UCSD-AML1 (cell line): ENCODE measurements around the gene TOGARAM2.
"Not testable (repeated sequence)": the region's sequence is repeated elsewhere in the genome, so short reads cannot be mapped to it uniquely, and the experiment has no call there.

Experiments used
- DNase-seq: peaks from one replicate; lab custom pipeline; 2025; ENCODE audit not compliant: unreplicated experiment; lab: John Stamatoyannopoulos, UW

The TOGARAM2 gene

DNA sequence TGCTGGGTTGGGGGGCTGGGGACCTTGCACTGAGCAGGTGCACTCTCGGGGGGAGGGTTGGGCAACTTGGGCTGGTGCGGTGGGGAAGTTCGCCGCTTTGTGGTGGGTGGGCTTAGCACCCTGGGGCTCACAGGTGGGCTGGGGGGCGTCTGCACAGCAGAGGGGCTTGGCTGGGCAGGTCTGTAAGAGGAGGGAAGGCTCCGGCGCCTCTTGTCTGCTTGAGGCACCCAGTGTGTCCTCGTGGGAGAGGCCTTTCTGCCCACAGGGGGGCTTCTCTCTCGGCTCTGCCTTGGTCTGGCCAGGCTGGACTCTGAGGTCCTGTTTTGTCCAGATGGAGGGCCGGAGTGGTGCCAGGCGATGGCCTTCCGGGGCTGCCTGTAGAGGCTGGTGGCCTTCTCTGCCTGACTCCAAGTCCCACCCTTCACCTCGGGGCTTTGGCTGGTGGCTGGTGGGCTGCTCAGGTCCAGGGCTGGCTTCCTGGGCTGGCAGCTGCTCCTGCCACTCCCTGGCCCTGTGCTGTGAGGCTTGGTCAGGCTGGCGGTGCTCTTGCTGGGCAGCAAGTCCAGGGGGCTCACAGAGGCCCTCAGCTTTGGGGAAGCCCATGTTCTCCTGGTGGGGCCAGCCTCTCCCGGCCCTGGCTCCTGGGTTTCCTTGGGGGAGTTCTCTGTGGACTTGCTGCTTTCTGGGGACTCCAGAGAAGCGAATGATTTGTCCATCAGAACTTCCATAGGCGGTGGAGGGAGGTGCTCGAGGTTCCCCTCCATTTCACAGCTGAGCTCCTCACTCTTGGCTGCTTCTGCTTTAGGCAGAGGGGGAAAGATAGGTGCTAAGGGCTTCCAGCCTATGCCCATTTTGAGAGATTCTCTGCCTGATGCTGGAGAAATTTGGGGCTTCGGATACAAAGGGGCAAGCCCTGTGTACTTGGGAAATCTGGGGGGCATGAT, 90.2 kb downstream of the TOGARAM2 start:
- no peak for DNase-seq

DNA sequence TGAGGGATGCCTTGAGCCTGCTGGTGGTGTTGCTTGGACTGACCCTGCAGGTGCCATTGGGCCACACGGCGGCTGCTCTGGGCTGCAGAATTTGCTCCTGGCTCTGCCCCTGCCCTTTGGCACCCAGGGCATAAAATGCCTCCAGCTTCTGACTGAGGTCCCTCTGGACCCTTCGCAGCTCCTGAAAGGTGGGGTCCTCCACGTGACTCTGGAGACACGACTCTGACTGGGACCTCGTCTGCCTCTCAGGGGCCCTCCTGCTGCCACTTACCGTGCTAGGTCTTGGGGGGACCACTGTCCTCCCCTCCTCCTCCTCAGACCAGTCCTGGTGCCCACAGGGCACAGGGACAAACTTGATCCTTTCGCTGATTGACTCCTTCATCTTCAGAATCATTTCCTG, 91.2 kb downstream of the TOGARAM2 start:
- no peak for DNase-seq

DNA sequence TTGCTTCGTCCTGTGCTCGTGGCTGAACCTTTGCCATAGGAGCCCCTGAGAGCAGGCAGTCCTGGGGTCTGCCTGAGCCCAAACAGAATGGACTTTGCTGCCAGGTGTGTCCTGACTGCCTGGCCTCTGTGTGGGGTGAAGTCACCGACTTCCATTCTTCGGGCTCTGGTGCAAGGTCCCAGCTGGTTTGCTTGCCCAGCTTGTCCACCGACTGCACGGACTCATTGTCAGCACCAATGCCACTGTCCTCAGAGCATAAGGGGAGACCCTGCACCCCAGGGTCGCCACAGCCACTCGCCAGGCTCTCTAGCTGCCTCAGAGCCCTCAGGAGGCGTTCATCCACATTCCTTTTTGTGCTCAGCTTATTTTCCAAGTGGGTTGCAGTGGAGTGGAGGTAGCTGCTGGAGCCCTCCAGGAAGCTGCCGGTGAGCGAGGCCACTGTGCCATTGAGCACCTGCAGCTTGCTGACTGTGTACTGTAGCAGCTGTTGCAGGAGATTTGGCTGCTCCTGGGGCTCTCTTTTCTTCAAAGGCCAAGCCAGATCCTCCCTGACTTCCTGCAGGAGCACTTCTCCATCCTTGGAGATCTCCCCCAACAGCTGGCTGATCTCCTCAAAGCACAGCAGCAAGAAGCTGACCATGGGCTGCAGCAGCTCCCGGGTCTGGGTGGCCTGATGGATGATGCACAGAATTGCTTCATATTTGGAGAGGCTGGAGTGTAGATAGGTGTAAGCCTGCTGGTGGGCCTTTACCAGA, 92.0 kb downstream of the TOGARAM2 start:
- no peak for DNase-seq

DNA sequence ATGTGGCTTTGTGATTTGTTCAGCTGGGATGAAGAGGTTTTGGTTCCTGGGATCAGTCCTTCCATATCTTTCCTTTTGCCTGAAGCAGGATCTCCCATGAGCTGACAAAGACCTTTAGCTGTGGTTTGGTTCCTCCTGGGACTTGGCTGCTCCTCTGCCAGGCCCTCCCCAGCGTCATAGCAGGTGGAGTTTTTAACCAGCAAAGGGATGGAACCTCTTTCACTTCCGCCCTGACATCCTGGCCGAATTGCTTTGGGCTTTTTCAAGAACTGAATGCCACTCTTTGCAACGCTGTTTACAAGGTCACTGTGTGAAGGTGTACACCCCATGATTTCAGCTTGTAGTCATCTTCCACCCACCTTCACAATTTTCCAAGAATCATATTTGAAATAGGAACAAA, 92.8 kb downstream of the TOGARAM2 start:
- no peak for DNase-seq

DNA sequence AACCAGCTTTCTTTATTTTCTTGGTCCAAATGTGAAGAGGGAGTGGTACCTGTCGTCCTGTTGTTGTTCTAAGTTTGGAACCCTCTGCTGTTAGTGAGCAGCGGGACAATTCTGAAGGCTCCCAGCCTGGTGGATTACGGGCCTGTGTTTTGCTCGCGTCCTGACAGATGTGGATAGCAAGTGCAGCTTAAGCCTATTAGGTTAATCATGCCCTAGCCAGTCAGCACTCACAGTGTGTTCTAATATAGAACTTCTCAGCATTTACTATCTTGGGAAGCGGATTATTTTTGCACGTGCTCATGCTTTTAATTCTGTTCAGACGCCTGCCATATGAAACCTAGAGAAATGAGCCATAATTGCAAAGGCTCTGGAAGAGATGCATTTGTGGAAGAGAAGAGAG, 93.3 kb downstream of the TOGARAM2 start, which contains the start of gene PCARE:
Gene PCARE, minus strand, starts transcription at position 113 of the 400 bp plus-strand sequence. CDS start 262 bp downstream, outside the sequence.
- DNase-seq = no peak

DNA sequence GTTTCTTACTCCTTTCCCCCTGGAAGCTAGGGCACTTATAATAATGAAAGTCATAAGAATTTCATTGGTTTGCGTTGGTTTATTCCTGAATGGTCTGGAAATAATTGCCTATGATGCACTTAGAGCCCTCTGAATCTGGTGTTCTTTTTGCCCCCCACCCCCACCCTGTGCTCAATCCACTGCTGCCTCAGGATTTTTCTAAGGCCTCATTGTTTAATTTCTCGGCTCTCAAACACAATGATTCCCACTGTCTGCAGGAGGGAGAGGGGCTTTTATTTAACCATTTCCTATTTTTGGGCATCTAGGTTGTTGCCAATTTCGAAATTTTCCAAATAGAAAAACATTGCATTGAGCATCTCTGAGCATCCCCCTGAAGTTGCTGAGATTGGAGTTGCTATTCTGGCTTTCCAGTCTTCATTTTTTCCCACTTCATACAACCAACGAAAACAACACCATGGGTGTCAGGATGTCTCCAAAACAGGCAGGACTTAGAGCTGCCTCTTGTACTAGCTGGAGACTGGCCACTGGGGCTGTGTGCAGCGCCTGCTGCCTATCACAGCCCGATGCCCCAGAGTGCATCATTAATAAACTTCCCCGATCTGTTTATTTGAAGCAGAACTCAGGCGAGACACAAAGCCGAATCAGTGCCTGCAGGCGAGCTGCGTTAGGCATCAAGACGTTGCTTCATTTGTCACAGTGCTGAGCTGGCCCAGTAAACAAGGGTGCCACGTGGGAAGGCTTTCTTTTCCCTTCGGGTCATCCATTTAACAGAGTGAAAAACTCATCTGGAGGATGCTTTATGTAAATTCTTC, 95.0 kb downstream of the TOGARAM2 start:
- DNase-seq = no peak

DNA sequence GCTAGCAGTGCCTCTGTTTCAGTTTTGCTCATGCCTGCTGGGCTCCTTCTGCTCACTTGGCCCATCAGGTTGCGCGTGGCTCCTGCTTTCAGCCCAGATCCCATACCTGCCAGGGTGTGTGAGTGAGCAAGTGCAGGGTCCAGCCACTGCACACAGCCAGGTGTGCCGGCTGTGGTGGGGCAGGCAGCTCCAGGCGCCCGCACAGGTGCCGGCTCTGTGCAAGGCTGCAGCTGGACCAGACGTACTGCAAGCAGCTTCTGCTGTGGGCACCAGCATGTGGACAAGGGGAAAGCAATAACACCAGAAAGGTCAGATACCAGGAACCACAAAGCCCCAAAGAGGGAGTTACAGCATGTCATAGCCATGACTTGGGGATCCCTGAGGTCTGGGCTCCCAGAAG, 98.8 kb downstream of the TOGARAM2 start:
- no peak for DNase-seq

DNA sequence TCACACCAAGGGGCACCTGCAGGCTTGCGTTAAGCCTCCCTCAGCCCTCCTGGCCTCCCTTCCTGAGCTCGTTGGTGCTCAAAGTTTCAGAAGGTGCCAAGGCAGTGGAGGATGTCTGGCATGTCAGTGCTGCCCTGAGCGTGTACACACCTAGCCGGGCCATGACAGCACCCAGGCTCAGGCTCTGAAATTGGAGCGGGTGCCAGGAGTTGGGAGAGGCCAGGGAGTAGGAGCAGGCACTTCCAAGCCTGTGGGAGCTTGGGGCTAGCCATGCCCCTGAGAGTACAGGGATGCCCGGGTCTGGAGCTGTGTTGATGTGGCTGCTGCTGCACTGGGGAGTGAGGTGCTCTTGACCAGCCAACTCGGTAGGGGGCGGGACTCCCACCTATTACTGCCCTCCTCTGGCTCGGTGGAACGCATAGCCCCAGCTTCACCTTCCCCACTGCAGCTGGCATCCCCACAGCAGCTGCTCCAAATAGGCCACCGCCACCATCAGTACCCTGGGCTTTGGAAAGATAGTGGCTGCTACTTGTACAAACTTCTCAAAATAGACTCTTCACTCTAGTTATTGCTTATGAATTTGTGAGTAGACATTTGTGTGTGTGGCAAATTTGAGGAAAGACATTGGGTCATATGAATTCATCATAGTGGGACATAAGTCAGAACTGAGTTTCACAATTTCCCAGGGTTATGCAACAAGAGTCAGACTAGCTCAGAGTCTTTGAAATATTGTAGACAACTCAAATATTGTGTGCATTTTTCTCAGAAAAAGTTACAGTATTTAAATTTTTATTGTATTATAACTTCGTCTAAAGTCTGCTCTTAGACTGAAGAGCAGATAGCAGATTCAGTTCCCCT, 100.0 kb downstream of the TOGARAM2 start:
- no peak for DNase-seq

DNA sequence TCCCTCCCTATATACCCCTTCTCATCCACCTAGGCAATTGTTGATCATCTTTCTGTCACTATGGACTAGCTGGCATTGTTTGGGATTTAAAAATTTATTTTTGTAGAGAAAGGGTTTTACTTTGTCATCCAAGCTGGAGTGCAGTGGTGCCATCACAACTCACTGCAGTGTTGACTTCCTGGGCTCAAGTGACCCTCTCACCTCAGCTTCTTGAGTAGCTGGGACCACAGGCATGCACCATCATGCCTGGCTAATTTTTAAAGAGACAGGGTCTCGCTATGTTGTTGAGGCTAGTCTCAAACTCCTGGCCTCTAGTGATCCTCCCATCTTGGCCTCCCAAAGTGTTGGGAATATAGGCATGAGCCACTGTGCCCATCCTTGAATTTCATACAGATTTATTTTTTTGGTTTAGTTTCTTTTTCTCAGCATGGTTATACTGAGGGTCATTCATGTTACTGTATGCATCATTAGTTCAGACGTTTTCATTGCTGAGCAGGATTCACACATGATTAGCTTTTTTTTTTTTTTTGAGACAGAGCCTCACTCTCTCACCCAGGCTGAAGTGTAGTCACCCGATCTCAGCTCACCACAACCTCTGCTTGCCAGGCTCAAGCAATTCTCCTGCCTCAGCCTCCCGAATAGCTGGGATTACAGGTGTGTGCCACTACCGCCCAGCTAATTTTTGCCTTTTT, 101.9 kb downstream of the TOGARAM2 start:
- no peak for DNase-seq

DNA sequence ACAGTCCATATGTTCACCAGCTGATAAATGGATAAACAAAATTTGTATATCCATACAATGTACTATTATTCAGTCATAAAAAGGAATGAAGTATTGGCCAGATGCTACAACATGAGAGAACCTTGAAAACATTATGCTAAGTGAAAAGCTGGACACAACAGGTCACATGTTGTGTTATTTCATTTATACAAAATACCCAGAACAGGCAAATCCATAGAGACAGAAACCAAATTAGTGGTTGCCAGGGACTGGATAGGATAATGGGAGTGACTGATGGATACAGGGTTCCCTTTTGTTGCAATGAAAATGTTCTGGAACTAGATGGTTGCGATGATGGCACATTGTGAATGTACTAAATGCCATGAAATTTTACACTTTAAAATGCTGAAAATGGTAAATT, 103.5 kb downstream of the TOGARAM2 start:
- no peak for DNase-seq

DNA sequence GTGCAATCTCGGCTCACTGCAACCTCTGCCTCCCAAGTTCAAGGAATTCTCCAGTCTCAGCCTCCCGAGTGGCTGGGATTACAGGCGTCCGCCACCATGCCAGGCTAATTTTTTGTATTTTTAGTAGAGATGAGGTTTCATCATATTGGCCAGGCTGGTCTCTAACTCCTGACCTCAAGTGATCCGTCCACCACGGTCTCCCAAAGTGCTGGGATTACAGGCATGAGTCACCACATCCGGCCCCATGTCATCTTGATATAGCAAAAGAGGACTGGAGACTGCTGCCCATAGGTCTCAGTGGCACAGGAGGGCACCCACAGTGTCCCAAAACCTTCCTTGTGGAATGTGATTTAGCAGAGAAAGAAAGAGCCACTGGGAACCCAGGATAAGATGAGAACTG, 109.2 kb downstream of the TOGARAM2 start:
- DNase-seq = not testable (repeated sequence)

DNA sequence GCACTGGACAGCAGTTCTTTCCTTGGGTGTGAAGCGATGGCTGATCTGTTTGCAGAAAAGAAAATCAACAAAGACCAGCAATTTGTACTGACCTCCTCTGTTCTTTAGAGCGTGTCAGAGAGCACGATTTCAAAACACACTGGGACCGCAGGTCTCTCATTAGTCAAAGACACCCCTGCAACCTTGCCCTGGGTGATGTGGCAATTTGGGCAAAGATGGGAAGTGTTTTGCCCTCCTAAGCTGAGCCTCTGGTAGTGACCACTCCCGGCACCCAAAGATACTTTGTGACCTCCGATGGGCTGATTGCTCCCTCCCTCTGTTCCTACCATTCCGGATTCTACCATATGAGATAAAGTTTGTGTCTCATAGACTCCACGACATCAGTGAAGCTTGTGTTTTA, 115.9 kb downstream of the TOGARAM2 start:
- DNase-seq = no peak

DNA sequence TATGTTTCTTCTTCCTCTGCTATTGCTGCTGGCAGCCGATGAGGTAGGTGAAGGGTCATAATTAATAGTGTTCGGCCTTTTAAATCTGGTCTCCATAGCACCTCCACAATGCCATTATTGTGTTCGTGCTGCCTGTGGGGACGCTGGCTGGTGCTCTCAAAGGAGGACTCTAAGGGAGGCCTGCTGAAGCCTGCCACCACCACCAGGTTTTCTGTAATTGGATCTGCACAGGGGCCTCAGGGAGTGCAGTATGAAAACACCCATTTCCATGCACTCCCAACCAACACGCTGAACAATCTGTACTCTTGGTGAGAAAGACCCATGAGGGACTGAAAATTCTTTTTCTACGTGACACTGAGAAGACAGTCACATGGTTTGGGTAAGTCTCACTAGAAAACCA, 116.5 kb downstream of the TOGARAM2 start:
- DNase-seq = no peak

DNA sequence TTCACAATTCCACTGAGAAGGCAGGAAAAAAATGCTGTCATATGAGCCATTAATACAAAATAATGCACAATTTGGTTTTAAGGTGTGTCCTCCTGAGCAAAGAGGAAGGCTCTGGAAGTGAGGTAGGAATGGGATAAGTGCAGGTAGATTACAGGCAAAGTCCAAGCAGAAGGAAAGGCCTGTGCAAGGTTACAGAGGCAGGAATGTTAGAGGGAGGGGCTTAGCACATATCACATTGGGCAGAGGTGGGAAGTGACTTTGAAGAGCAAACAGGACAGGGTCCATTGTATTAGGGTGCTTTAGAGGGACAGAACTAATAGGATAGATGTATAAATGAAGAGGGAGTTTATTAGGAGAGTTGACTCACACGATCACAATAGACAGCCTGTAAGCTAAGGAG, 119.5 kb downstream of the TOGARAM2 start:
- no peak for DNase-seq
